HL-60/S4 (cell line): ENCODE data around the gene MAST2.
"Not testable (repeated sequence)": the region's sequence is repeated elsewhere in the genome, so short reads cannot be mapped to it uniquely, and the experiment has no call there.

Source experiments
- in situ Hi-C: fragments of 300-500 bp; cut with MboI; formaldehyde crosslinking; loops from 2 replicates; pipeline ENCODE4 v1.14.3; 2022; ENCODE audit warnings: low sequenced_read_pairs

MAST2 gene

GRCh38 chr1:45809761-45810160, 6.3 kb downstream of the MAST2 start:
- in situ Hi-C loops, result no loop called here

GRCh38 chr1:45814776-45815175, 11.4 kb downstream of the MAST2 start:
- in situ Hi-C loops, result no loop called here

DNA sequence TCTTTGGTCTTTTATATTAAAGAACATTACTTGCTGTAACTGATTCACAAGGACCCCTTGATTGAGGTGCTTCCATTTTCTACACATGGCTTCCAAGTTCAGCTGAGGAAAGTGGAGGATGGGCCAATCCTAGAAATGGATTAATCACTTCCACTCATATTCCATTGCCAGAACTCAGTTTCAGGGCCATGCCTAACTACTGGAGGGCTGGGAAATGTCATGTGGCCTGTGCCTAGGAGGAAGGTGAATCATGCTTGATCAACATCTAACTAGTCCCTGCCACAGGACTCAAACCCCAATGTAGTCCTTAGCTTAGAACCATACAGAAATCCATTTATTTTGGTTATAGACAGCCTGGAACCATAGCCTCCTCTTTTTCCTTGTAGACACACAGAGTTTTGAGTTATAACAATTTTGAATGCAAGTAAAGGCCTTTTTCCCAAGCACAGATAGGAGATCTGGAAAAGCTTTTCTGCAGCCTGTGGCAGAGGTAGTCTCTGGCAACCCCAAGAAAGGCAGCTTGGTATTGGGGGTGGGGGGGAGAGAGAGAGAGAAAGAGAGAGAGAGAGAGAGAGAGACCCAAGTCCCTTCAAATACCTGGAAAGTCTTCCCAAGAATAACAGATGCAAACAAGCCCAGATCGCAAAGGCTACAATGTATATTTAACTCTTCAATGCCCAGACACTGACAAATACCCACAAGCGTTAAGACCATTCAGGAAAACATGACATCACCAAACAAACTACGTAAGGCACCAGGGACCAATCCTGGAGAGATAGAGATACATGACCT, 12.5 kb downstream of the MAST2 start:
- in situ Hi-C loops, result no loop called here

- in situ Hi-C loops, result no loop called here
Observed at GRCh38 chr1:45820173-45820572, 16.8 kb downstream of the MAST2 start.

DNA sequence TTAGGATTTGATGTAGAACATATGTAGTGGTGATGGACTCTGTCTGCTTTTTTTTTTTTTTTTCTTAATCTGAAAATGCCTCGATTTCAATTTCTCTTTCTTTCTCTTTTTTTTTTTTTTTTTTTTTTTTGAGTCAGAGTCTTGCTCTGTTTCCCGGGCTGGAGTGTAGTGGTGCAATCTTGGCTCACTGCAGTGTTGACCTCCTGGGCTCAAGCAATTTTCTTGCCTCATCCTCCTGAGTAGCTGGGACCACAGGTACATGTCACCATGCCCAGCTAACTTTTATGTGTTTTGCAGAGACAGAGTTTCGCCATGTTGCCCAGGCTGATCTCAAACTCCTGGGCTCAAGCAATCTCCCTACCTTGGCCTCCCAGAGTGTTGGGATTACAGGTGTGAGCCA, 17.4 kb downstream of the MAST2 start:
- in situ Hi-C loops, result no loop called here

DNA sequence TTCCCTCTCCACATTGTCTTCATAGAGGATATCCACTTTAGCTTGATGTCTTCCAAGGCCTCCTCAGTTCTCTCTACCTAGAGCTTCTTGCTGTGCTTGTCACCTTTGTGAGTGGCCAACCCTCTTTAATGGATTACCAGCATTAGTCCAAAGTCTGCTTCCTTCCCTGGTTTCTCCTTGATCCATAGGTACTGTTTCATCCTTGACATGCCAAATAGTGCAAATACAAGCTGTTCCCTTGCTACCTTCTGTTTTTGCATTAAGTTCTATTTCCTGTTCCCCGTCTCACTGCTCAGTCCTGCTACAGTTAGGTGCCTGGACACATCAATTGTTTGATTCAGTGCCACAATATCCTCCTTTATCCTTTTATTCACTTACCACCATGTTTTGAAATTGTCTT, 19.2 kb downstream of the MAST2 start:
- in situ Hi-C loops, result no loop called here

GRCh38 chr1:45824607-45825006, 21.2 kb downstream of the MAST2 start:
- in situ Hi-C loops, result no loop called here

- in situ Hi-C loops, result no loop called here
Observed at GRCh38 chr1:45827256-45827655, 23.8 kb downstream of the MAST2 start.

DNA sequence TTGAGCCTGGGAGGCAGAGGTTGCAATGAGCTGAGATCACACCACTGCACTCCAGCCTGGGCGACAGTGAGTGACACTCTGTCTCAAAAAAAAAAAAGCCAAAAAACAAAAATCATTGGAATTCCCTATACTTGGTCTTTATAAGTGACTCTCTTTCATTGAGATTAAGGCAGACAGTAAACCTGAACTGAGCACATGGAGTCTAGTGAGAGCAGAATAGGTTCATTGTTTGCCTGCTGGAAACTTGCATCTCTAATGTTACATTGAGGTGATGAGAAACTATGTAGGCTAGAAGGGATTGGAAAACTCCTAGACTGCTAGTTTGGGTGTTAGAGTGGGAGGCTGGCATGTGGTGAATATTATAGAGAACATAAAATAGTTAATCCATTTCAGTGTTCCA, 25.4 kb downstream of the MAST2 start:
- in situ Hi-C loops, result no loop called here

DNA sequence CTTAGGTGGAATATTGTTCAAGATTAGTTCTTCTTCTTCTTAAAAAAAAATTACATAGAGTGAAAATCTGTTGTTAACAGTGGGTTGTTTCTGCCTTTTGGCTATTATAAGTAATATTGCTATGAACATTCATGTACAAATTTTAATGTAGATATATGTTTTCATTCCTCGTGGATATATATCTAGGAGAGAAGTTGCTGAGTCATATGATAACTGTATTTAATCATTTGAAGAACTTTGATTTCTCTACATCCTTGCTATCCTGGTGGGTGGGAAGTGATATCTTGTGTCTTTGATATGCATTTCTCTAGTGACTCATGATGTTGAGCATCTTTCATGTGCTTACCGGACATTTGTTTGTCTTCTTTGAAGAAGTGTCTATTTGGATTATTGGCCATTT, 29.9 kb downstream of the MAST2 start:
- in situ Hi-C loops, result no loop called here

DNA sequence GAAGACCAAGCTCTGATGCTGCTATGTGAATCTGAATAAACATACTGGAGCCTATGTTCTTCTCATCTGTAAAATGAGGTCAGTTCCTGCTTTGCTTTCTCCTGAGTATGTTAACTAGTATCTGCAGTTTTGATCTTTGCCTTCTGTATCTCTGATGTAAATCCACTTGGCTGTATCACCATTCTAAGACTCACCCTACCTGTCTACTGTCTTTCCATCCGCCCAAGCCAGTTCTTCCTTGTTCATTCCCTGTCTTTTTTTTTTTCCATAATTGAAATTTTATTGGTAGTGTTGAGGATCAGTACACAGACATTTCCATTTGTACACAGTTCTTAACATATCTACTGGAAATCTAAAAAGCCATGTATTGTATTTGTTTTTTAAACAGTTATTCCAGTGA, 31.3 kb downstream of the MAST2 start:
- in situ Hi-C loops, result no loop called here

DNA sequence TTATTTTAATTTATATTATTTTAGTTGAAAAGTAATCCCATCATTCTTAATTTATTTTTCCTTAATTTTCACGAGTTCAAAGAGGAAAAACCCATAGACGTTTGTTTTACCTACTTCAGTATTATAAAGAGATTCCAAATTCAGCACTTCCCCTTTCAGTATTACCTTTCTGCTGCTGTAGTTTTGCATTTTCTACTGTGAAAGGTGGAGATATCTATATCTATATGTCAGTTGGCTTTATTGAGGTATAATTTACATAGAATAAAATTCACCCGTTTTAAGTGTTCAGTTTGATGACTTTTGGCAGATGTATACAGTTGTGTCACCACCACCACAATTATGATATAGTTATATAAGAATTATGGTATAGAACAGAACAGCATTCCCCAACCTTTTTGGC, 33.0 kb downstream of the MAST2 start:
- in situ Hi-C loops, result no loop called here

GRCh38 chr1:45836861-45837260, 33.4 kb downstream of the MAST2 start:
- in situ Hi-C loops, result not testable (repeated sequence)

DNA sequence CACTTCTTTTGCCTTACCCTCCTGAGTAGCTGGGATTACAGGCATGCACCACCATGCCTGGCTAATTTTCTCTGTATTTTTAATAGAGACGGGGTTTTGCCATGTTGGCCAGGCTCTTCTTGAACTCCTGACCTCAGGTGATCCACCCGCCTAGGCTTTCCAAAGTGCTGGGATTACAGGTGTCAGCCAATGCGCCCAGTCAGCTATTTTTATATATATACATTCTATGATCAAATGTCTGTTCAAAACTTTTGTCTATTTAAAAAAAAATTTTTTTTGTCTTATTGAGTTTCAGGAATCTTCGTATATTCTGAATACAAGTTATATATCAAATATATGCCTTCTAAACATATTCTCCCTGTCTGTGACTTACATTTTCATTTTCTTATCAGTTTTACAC, 34.9 kb downstream of the MAST2 start:
- in situ Hi-C loops, result not testable (repeated sequence)

GRCh38 chr1:45840704-45841103, 37.3 kb downstream of the MAST2 start:
- in situ Hi-C loops, result no loop called here

DNA sequence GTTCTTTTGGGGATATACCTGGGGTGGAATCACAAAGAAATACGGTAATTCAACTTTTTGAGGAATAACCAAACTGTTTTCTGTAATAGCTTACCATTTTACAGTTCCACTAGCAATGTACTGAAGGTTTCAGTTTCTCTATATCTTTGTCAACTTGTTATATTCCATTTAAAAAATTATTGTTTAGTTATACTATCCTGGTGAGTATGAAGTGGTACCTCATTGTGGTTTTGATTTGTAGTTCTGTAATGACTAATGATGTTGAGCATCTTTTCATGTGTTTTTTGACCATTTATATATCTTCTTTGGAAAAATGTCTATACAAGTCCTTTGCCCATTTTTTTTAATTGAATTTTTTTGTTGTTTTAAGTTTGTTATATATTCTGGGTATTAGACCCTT, 39.4 kb downstream of the MAST2 start:
- in situ Hi-C loops, result no loop called here

DNA sequence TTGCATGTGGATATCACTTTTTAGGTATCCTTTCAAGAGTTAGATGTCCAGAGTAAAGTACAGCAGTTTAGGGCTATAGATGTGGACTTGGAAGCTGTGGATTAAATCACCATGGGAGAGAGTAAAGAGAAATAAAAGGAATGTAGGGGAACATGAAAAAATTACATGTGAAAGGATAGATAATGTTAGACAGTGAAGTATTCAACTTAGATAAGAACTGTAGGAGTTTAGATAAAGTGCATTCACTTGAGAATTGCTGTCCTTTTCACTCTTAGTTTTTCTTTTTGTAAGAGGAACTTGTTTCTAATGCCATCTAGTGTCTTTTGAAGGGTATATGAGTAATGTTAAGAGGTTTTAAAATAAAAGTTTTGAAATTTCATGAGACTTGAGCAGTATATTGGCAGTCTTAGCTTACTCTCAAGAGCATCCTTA, 40.1 kb downstream of the MAST2 start:
- in situ Hi-C loops, result no loop called here

- in situ Hi-C loops, result not testable (repeated sequence)
Observed at GRCh38 chr1:45844000-45844399, 40.6 kb downstream of the MAST2 start.

GRCh38 chr1:45846931-45847330, 43.5 kb downstream of the MAST2 start:
- in situ Hi-C loops, result no loop called here

- in situ Hi-C loops, result no loop called here
Observed at GRCh38 chr1:45848097-45848496, 44.7 kb downstream of the MAST2 start.

DNA sequence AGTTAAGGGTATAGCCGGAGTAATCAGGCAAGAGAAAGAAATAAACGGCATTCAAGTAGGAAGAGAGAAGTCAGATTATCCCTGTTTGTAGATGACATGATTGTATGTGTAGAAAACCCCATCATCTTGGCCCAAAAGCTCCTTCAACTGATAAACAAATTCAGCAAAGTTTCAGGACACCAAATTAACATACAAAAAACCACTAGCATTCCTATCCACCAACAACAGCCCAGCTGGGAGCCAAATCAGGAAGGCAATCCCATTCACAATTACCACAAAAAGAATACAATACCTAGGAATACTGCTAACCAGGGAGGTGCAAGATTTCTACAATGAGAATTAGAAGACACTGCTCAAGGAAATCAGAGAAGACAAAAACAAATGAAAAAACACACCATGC, 45.3 kb downstream of the MAST2 start:
- in situ Hi-C loops, result no loop called here

GRCh38 chr1:45850017-45850416, 46.6 kb downstream of the MAST2 start:
- in situ Hi-C loops, result no loop called here

GRCh38 chr1:45854724-45855123, 51.3 kb downstream of the MAST2 start:
- in situ Hi-C loops, result no loop called here
